Pons (tissue), 1 donor: ENCODE measurements around the gene HCST.

Experiments
- DNase-seq: peaks from one replicate; pipeline ENCODE4 v3.0.0-alpha.2; 2016; ENCODE audit warnings: low spot score

The HCST gene

GRCh38 chr19:35937345-35938281 is 35.3 kb downstream of the HCST start:
- DNase-seq = no peak

- DNase-seq = no peak
These were observed 36.2 kb downstream of the HCST start for GRCh38 chr19:35938282-35939224.

- DNase-seq = no peak
These were observed 37.2 kb downstream of the HCST start for GRCh38 chr19:35939307-35940077.

GRCh38 chr19:35940078-35940775 is 37.9 kb downstream of the HCST start:
- no peak for DNase-seq

GRCh38 chr19:35940839-35941238 is 38.5 kb downstream of the HCST start:
- no peak for DNase-seq

GRCh38 chr19:35942235-35942634 is 39.9 kb downstream of the HCST start:
- no peak for DNase-seq

- DNase-seq = no peak
These were observed 41.3 kb downstream of the HCST start for GRCh38 chr19:35943321-35944301.

- no peak for DNase-seq
These were observed 42.2 kb downstream of the HCST start for GRCh38 chr19:35944556-35944955.

- no peak for DNase-seq
These were observed 42.9 kb downstream of the HCST start for GRCh38 chr19:35945121-35945790.

- DNase-seq = no peak
These were observed 43.9 kb downstream of the HCST start for GRCh38 chr19:35946203-35946602.

GRCh38 chr19:35949131-35949530 is 46.8 kb downstream of the HCST start:
- no peak for DNase-seq
